NCI-H748 treated with DMSO at 0.1 percent for 48 hours (cell line): ENCODE data around the gene PRKRA.
"Not testable (repeated sequence)": the region's sequence is repeated elsewhere in the genome, so short reads cannot be mapped to it uniquely, and the experiment has no call there.

Experiments used
- DNase-seq: peaks from one replicate; lab custom pipeline; 2025; lab: John Stamatoyannopoulos, UW

Gene PRKRA

GRCh38 chr2:178457390-178457886, 6.5 kb upstream of the PRKRA start:
- no peak for DNase-seq

GRCh38 chr2:178455947-178456346, 5.0 kb upstream of the PRKRA start:
- DNase-seq = no peak

GRCh38 chr2:178452870-178453269, 1.9 kb upstream of the PRKRA start:
- DNase-seq = no peak

- DNase-seq = no peak
Measured at GRCh38 chr2:178452334-178452733, 1.4 kb upstream of the PRKRA start.

DNA sequence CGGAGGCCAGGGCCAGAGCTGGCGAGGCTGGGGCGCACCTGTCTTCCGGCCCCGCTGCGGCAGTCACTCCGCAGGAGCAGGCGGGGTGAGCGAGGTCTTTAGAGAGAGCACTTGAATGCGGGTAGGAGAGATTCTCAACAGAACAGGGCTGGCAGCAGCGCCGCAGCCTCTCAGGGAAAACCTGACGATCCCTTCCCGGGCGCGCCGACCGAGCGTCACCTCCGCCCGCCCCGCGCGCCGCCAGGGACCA, 526 bp downstream of the PRKRA start:
- DNase-seq = no peak

GRCh38 chr2:178449700-178450523, 1.1 kb downstream of the PRKRA start:
- DNase-seq = no peak

DNA sequence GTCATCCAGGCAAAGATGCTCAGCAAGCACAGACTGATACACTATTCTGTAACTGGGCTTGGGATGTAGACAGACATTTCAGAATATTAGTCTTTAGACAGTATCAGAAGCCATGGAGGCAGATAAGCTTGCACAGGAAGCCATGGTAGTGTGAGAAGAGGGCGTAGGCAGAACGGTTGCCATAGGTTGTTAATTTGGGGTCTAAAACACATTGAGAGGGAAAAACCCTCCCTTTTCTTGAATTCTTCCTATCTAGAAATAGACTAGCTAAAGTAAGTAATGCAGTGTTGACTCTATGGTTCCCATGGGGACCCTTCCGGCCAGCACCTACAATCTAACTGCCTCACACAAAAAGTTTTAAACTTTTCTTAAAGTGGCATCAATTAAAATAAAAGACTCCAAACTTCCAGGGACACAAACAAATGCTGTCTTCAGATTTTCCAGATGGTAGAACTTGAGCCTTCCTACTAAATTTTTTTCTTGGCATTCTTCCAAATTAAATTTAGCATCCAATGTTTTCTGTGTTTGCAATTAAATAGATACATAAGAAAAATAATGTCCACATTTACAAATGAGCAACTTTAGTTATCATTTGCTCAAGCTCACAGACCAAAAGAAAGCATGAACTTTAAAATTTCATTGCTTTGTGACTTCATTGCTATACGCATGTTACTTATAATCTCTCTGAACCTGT, 1.9 kb downstream of the PRKRA start:
- no peak for DNase-seq

DNA sequence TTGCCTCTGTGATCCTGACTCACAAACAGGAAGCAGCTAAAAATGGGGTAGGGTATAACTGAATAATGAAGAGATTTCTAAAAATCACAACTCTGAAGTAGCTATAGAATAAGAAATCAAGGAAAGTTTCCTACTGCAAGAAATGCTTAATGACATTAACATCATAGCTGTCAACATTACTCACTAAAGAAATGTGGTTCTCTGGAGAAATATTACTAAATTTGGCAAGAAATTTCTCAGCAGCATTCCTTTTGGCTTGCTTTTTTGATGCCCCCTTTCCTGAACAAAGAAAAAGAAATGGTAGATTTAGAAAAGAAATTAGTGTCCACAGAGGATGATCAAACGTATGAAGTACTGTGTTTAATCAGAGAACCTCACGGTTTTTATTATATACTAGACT, 9.5 kb downstream of the PRKRA start:
- no peak for DNase-seq

- no peak for DNase-seq
Measured at GRCh38 chr2:178436662-178437061, 14.3 kb downstream of the PRKRA start.

DNA sequence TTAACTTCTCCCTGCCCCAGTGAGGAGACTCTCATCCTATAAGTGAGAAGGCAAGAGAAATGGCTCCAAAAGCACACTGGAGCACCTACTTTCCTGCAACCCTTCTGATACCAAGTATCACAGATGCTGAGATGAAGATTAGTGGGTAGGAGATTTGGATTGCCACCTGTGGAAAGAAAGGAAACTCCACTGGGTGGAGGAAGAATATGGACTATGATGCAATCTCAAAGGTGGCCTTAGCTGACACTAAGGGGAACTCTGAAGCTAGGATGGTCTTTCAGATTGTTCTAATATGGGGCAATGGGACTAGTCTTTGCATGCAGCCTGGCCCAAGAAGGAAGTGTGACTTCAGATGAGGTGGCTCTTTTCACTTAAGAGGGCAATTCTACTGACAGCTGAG, 21.6 kb downstream of the PRKRA start:
- DNase-seq = no peak

GRCh38 chr2:178428396-178428806, 22.6 kb downstream of the PRKRA start:
- no peak for DNase-seq

DNA sequence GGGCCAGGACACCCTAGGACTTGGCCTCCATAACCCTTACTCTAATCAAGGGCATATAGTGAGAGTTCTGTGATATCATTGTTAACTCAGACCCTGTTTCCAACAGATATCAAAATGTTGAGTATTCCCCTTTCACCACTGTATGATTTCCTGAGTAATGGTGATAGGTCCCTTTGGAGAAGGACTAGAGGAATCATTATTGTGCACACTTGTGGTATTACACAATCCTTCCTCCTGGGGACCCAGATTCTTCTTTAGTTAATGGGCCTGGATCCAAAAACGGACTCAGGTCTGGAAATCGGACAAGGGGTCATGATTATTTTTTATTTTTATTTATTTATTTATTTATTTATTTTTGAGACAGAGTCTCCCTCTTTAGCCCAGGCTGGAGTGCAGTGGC, 23.5 kb downstream of the PRKRA start:
- DNase-seq = no peak

DNA sequence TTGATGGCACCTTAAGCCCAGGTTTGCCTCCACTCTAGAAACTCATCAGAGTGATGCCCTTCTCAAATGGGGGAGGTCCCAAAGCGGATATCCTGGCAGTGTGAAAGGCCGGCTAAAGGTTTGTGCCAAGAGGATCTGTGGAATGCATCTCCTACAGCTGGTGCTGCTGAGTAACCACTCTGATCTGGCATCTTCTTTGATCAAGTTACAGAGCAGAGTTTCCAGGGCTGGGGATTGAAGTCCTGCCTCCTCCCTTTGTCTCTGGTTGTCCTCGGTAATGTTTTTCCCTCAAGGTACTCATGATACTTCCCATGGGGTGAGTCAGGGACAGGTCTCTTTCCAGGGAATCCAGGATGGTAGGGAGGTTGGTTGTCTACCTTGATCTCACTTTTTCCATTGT, 24.6 kb downstream of the PRKRA start:
- DNase-seq = no peak

DNA sequence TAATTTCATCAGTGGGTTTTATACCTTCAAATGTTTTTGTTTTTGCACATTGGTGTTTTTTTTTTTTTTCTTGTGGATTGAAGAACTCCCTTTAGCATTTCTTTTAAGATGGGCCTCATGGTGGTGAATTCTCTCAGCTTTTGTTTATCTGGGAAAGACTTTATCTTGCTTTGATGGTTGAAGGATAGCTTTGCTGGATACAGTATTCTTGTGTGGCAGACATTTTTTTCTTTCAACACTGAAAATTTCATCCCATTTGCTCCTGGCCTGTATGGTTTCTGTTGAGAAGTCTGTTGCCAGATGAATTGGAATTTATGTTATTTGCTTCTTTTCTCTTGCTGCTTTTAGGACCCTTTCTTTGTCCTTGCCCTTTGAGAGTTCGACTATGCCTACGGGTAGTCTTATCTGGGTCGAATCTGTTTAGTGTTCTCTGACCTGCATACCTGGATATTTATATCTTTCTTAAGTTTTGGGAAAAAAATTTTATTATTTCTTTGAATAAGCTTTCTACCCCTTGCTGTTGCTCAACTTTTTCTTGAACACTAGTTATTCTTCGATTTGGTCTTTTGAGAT, 25.6 kb downstream of the PRKRA start:
- no peak for DNase-seq

GRCh38 chr2:178423746-178424145, 27.2 kb downstream of the PRKRA start:
- DNase-seq = not testable (repeated sequence)

- DNase-seq = no peak
Measured at GRCh38 chr2:178422097-178422496, 28.9 kb downstream of the PRKRA start.

GRCh38 chr2:178420463-178420999, 30.4 kb downstream of the PRKRA start:
- DNase-seq = no peak

DNA sequence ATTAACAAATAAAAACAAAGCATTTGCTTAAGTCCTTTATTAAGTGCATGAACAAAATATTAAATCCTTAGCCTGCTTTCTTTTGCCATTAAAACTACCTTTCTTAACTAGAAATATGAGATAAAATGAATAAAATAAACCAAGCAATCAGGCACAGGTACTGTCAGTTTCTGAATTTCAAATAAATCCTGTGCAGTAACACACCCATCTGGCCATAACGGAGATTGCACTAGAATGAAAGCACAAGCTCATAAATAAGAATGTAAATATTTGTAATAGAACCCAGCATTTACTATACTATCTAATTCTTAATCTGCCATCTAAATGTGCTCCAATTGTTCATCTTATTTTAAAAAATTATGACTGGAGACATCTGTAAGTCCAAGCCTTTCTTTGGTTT, 31.9 kb downstream of the PRKRA start:
- peak; percentile 37 for DNase-seq

GRCh38 chr2:178418426-178418825, 32.5 kb downstream of the PRKRA start:
- no peak for DNase-seq

- no peak for DNase-seq
Measured at GRCh38 chr2:178417916-178418315, 33.1 kb downstream of the PRKRA start.

GRCh38 chr2:178415979-178416378, 35.0 kb downstream of the PRKRA start:
- no peak for DNase-seq

DNA sequence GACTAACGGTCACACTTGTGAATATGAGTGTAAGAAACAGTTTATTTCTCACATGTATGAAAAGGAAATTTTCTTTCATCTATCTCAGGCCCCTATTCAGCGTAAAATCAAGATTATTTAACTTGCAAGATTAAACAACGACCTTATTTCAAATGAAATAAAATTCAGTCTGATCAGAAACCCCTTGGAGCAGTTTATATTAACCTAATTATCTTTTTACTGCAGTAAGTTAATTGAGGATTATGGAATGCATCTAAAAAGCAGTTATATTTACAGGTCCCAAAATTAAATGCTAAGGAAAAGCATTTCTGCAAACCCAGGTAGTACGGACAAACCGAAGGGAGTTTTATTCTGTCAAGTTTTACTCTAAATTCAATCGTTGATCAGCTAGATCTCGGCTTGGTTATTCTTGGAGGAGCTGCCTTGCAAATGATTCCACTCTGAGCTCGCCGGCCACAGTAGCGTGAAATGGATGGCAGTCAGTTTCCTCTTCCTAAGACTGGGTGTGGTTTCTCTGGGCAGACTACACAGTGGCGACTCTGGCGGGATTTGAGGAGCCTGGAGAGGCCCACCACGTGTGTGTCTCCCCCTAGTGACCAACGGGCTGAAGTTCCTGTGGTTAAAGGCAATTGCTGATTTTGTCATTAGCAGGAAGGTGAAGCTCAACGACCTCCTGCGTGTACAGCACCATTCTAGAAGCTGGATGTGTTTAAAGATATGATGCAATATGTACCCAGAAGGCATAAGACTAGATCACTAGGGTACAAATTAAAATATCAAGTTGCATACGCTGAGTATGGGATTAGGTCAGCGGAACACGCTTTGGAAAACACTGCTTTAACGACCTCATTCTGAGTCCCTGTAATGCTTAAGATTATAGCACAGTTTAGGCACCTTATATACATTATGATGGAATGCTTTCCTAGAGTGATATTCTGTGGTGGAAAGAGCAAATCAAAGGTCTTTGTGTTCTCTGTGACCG, 36.4 kb downstream of the PRKRA start:
- peak; percentile 97 for DNase-seq
